ENCODE data around the gene TBL1X.

TBL1X gene

DNA sequence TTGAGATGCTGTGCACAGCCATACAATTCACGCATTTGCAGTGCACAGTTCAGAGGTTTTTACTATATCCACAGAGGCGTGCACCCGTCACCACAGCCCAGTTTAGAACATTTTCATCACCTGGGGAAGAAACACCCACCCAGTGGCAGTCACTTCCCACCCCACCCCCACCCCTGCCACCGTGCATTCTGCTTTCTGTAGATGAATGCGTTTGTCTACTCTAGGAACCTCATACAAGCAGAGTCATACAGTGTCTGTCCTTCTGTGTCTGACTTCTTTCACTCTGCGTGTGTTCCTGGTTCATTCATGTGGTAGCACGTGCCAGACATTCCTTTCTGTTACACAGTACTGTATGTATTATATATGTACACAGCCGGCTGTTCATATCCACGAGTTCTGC is 122.8 kb downstream of the TBL1X start:
- no peak for DNase-seq (ENCODE audit: low spot score)

- no peak for DNase-seq (ENCODE audit: low spot score)
These were observed 126.6 kb downstream of the TBL1X start for GRCh38 chrX:9591496-9591895.

GRCh38 chrX:9593756-9594155 is 128.9 kb downstream of the TBL1X start:
- DNase-seq (ENCODE audit: low spot score), result no peak

GRCh38 chrX:9595174-9595573 is 130.3 kb downstream of the TBL1X start:
- DNase-seq (ENCODE audit: low spot score), result no peak

GRCh38 chrX:9596837-9597236 is 132.0 kb downstream of the TBL1X start:
- no peak for DNase-seq (ENCODE audit: low spot score)

DNA sequence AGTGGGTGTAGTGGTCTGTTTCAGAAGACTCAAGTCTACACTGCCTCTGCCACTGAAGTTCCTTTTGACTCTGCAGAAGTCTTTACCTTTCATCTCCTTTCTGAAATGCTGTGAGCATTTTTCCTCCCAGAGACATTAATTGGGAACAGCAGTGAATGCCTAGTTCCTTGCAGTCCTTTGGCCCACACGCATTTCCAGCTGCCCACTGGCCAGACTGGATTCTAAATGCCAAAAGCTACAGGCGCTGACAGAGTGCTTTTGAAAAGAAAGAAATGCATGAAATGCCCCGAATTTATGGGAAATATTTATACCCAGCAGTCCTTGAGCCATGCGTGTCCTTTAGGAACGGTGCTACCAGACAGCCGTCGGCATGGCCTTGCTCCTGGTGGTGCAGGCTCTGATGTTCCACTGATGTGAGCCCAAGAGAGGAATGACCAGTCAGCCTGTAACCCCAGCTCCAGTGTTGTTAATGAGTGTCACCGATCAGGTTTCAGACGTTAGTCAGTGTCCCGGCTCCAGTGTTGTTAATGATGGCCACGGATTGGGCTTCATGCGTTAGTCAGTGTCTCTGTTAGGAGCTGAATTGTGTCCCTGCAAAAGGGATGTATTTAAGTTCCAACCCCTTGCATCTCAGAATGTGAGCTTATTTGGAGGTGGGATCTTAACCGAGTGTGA is 132.6 kb downstream of the TBL1X start:
- no peak for DNase-seq (ENCODE audit: low spot score)

GRCh38 chrX:9598344-9598743 is 133.5 kb downstream of the TBL1X start:
- DNase-seq (ENCODE audit: low spot score), result no peak

DNA sequence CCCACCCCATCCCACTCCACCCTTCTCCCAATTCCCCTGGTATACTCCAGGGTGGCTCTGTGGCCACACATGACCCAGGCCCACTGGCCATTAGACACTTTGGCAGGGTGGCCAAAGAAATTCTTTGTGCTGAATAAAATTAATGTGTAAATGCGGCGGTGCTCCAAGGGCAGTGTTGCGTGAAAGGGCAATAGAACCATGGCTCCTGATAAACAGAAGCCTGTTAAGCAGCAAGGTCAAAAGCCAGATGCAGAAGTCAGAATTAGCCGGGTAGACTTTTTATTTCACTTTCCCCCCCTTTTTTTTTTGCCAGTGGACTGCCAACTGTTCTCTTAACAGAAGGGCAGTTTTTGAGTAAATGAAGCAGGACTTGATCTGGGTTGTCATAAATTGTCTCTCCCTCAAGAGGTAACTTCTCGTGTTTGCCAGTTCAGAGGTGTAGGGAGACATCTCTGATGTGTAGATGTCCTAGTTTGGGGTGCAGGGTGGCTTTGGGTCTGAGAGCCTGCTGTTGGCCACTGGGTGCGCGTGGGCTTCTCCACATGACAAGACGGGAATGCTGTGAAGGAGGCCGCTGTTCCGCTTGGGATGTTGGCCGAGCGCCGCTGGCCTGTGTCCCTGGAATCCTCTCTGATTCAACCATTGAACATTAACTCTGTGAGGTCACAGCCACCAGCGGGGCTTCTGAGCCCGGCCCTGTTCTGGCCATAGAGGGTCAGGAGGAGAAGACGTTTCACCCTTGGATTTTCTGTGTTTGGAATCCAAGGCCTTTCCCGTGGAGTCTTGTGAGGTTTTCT is 139.5 kb downstream of the TBL1X start:
- DNase-seq (ENCODE audit: low spot score), result peak; percentile 81

GRCh38 chrX:9604908-9605306 is 140.0 kb downstream of the TBL1X start:
- DNase-seq (ENCODE audit: low spot score), result no peak

DNA sequence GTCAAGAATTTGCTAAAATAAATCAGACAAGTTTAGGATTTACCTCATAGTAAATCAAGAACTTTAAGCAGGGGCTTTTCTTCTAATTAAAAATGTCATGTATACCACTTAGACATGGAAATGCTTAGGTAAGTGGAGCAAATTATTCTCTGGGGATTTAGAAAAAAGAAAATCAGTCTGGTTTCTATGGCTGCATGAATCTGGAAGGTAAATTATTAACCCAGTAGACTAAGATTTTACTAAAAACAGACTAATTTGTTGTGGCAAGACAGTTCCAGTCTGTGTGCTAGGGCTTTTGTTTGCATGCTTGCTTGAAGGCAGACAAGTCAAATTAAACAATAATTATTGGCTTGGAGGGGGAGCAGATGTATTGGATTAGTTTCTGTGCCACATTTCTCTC is 140.6 kb downstream of the TBL1X start:
- no peak for DNase-seq (ENCODE audit: low spot score)

DNA sequence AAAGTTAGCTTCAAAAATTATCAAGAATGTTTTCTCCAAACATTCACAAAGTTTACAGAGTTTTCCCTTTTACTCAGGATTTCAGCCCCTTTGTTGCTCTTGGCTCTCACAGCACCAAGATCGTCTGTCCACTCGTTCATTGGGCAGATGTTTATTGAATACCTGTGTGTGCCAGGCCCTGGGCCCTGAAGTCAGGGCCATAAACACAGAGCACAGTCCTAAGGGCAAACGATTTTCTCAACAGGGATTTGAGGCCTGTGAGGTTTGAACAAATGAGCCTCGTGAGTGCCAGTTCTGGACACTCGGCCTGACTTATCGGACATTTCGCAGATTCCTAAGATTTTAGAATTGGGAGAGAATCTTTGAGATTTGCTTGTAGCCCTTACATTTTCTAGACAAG is 142.1 kb downstream of the TBL1X start:
- DNase-seq (ENCODE audit: low spot score), result no peak

DNA sequence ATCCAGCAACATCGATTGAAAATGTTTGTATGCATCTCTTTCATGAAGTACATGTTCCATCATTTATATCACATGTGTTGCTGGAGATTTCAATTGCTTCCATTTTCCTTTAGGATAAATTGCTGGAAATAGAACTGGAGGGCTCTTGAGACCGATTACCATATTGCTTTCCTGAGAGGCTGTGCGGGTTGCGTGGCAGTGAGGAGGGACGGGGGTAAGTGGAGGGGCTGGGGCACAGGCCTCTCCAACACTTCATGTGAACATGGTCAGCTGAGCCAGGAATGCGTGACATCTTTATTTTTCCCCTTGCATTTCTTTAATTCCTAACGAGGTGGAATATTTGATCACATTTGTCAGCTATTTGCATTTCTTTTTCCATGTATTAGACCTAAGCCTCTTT is 144.6 kb downstream of the TBL1X start:
- DNase-seq (ENCODE audit: low spot score), result no peak

GRCh38 chrX:9609987-9610386 is 145.1 kb downstream of the TBL1X start:
- DNase-seq (ENCODE audit: low spot score), result no peak

DNA sequence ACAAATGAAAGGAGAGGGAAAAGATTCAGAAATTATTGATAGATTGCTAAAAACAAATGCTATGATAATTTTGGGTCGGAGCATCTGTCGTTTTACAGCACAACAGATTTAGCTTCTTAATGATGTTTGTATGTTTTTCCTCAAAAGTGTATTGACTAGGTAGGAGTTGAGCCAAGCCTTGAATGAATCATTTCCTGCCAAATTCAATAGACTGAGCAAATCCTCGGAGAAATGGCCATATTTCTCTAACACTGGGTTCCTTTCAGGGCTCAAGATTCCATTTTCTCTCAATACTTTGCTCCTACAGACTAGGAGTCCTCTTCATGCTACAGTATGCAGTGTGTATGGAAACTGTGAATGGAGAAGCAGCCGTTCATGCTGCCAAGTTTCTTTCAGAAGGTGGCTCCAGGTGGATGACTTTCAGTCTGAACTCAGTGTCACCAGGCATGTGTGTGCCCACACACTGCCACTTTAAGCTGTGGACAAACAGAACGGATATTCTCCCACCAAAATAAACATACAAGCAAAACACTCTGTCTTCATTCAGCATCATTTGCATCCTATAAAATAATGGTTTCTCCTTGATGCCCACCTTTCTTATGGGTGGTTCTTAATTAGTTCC is 146.0 kb downstream of the TBL1X start:
- no peak for DNase-seq (ENCODE audit: low spot score)

GRCh38 chrX:9611436-9612145 is 146.7 kb downstream of the TBL1X start:
- DNase-seq (ENCODE audit: low spot score), result no peak

DNA sequence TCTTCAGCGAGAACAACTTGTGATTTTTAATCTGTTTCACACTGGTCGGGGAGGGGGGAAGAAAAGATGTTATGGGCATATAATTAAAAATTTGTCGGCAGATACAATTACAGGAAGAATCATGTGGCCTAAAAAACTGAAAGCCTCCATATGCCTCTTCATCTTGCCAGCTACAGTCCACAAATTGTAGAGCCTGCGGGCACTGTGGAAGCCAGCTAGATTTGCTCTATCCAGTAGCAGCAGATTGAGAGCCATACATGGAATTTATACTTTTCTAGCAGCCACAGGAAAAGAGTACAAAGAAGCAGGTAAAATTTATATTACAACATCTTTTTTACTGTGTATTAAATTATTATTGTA is 147.3 kb downstream of the TBL1X start:
- DNase-seq (ENCODE audit: low spot score), result no peak

- no peak for DNase-seq (ENCODE audit: low spot score)
These were observed 149.2 kb downstream of the TBL1X start for GRCh38 chrX:9614016-9614415.

DNA sequence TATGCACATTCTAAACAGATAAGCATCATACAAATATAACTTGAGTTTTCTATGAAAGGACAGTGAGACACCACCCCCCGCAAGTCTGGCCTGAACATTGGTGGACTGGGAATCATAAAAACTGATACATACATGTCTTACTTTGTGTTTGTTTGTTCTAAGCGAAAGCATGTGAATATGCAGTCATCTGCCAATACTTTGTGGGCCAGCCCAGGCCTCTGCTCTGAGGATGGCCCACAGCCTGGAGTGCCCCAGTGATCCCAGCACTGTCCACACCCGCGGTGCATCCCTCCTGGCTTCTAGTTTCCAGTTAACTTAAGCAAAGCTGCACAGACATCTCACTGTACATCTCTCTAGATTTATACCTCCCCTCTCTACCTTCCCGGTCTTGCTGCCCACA is 154.3 kb downstream of the TBL1X start:
- DNase-seq (ENCODE audit: low spot score), result no peak

- DNase-seq (ENCODE audit: low spot score), result no peak
These were observed 154.7 kb downstream of the TBL1X start for GRCh38 chrX:9619581-9619980.

DNA sequence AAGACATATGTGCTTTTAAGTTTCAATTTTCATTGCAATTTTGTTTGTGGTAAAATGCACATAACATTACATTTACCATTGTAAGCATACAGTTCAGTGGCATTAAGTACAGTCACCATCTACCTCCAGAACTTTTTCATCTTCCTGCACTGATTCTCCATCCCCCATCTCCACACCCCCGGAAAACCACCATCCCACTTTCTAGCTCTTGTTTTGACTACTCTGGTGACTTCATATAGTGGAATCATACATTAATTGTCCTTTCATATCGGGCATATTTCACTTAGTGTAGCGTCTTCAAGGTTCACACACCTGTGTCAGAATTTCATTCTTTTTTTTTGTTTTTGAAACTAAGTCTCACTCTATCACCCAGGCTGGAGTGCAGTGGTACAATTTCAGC is 157.3 kb downstream of the TBL1X start:
- DNase-seq (ENCODE audit: low spot score), result no peak

DNA sequence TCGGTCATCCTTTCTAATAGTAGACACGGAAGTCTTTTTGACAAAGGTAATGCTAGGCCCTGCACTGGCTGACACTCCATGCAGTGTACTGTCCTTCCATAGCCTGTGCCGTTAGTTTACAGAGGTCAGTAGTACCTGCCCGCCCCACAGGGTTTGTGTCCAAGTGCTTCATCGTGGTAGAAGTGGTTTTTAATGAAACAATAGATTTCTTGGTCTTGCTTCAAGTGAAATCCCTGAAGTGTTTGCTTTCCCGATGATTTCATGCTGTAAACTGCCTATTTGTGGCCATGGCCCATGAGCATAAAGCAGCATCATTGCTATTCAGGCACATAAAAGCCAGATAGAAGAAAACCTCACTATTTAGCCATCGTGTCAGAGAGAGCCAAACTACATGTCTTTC is 161.5 kb downstream of the TBL1X start:
- DNase-seq (ENCODE audit: low spot score), result no peak

DNA sequence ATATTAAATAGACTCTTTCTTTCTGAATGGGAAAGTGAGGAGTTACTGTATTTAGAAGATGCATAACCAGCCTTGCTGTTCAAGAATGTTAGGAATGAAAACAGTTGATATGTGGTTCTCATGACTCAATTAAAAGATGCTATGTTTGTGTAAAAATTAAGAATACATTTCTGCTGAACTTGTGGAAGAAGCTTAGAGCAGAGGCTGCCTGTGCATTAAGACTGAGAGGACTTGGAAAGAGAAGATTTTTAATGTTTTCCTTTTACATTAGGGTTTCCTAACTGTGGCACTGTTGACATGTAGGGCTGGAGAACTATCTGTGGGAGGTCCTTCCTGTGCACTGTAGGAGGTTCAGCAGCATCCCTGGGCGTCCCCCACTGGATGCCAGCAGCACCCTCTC is 163.1 kb downstream of the TBL1X start:
- no peak for DNase-seq (ENCODE audit: low spot score)
